Tibial nerve (tissue), 4 donors: ENCODE data around the gene NOXO1.

Source experiments
- CTCF ChIP-seq, 5 experiments: fragments of 200-600 bp in 3 of 5; fragments of 450-650 bp in 2 of 5; sonication (generic) in 3 of 5; IDR thresholded peaks; one replicate each; pipeline ENCODE4 v1.5.1; 2016 to 2019; ENCODE audit warnings: antibody characterized with exemption in 5 of 5, mild to moderate bottlenecking in 3 of 5, moderate library complexity in 2 of 5
- EP300 ChIP-seq, 2 donors: sonication (generic); formaldehyde crosslinking; IDR thresholded peaks; one replicate each; pipeline ENCODE4 v1.6.1; 2017; ENCODE audit warnings: antibody characterized with exemption in 2 of 2, mild to moderate bottlenecking in 1 of 2
- POLR2A ChIP-seq, 2 donors: fragments of 450-650 bp; IDR thresholded peaks; one replicate each; pipeline ENCODE4 v1.6.1; 2017; ENCODE audit warnings: antibody characterized with exemption in 2 of 2, mild to moderate bottlenecking in 2 of 2, moderate library complexity in 2 of 2

- TF ChIP-seq POLR2A (IDR thresholded peaks at IDR 0.05) (peak in 1 of 2 donors; percentile 29), CTCF (IDR thresholded peaks at IDR 0.05) (no peak), EP300 (IDR thresholded peaks at IDR 0.05) (peak in 1 of 2 donors; percentile 35)
Observed at GRCh38 chr16:2029350-2029749, 48.1 kb upstream of the NOXO1 start.
